HG03196 (cell line): ENCODE measurements around the gene DSE.

Experiments
- ATAC-seq: cut with Tn5 transposase; IDR thresholded peaks from one replicate; pipeline ENCODE4 v1.9.1; 2021; ENCODE audit not compliant: unreplicated experiment

DSE gene

GRCh38 chr6:116409756-116410155 is 39.0 kb downstream of the DSE start:
- peak; percentile 69 for ATAC-seq

GRCh38 chr6:116411284-116411623 is 40.5 kb downstream of the DSE start:
- no peak for ATAC-seq

GRCh38 chr6:116412270-116412669 is 41.5 kb downstream of the DSE start:
- no peak for ATAC-seq

- no peak for ATAC-seq
These were observed 42.6 kb downstream of the DSE start for GRCh38 chr6:116413357-116413756.

- no peak for ATAC-seq
These were observed 46.9 kb downstream of the DSE start for GRCh38 chr6:116417661-116418060.

GRCh38 chr6:116419069-116419786 is 48.5 kb downstream of the DSE start:
- ATAC-seq: no peak

GRCh38 chr6:116420341-116420740 is 49.6 kb downstream of the DSE start:
- no peak for ATAC-seq

GRCh38 chr6:116422238-116422637 is 51.5 kb downstream of the DSE start:
- ATAC-seq: no peak

GRCh38 chr6:116424001-116424400 is 53.3 kb downstream of the DSE start:
- ATAC-seq: no peak

GRCh38 chr6:116426551-116426950 is 55.8 kb downstream of the DSE start:
- ATAC-seq: no peak

GRCh38 chr6:116429111-116429510 is 58.4 kb downstream of the DSE start:
- ATAC-seq: no peak

- no peak for ATAC-seq
These were observed 60.1 kb downstream of the DSE start for GRCh38 chr6:116430860-116431259.

GRCh38 chr6:116431964-116432595 is 61.3 kb downstream of the DSE start:
- ATAC-seq: no peak

- no peak for ATAC-seq
These were observed 62.5 kb downstream of the DSE start for GRCh38 chr6:116433206-116433712.

- no peak for ATAC-seq
These were observed 63.4 kb downstream of the DSE start for GRCh38 chr6:116434056-116434725.

- ATAC-seq: no peak
These were observed 65.8 kb downstream of the DSE start for GRCh38 chr6:116436586-116436985.

GRCh38 chr6:116437656-116438055 is 66.9 kb downstream of the DSE start:
- no peak for ATAC-seq

- ATAC-seq: no peak
These were observed 68.1 kb downstream of the DSE start for GRCh38 chr6:116438590-116439448.

- ATAC-seq: no peak
These were observed 68.8 kb downstream of the DSE start for GRCh38 chr6:116439522-116440051.

GRCh38 chr6:116443105-116443504 is 72.4 kb downstream of the DSE start:
- ATAC-seq: no peak

GRCh38 chr6:116444092-116444491 is 73.3 kb downstream of the DSE start:
- no peak for ATAC-seq
